Measurements from ENCODE around the gene IFNG-AS1.

- no peak for TF ChIP-seq POLR2A (IDR thresholded peaks at IDR 0.05)
- no peak for TF ChIP-seq CTCF (IDR thresholded peaks at IDR 0.05)
Measured at GRCh38 chr12:68036642-68037041, 47.4 kb downstream of the IFNG-AS1 start.
